ENCODE data around the gene SLCO1B1. TPM values are rescaled to one million over a fixed set of nuclear protein-coding genes. Genes with fewer than 3 reads are reported as not detected.

The SLCO1B1 gene
- total and polyA plus RNA-seq, 5 experiments from 2014 or later: not detected

GRCh38 chr12:21239866-21240265 lies 108.9 kb downstream of the SLCO1B1 start:
- H3K4me1 Mint-ChIP-seq: no peaks in the 10 kb centered on the region
- H3K9me3 Mint-ChIP-seq: peaks cover 0 to 2% (median 0%) of the 10 kb centered on the region in 9 donors
- peaks cover 3 to 30% (median 8%) of the 10 kb centered on the region in 5 donors for H3K27me3 Mint-ChIP-seq
- no peak for DNase-seq
- H3K4me3 Mint-ChIP-seq: no peak overlapping the region
- H3K27ac Mint-ChIP-seq: no peak overlapping the region
- no peaks in the 10 kb centered on the region for H3K36me3 Mint-ChIP-seq
- ATAC-seq: no peak
- POLR2A ChIA-PET: no interaction called here

DNA sequence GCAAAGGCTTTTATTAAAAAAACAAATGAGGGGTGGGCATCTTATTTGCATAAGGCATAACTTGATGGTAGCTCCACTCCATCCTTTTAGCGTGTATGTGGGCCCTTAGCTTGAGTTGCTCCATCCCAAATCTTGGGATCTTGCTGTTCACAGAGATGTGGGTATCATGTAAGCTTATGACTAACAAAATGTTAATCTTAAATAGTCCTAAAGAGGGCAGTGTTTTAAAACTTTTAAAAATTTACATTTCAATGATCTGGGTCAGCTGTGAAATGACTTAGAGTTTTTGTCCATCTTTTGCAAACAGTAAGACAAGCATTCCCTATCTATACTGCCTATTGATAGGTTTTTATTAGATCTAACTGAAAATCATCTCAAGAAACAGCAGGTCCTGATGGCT lies 117.7 kb downstream of the SLCO1B1 start:
- peak overlapping the region in 1 of 10 donors; percentile 35 for H3K27ac Mint-ChIP-seq
- H3K4me1 Mint-ChIP-seq: no peaks in the 10 kb centered on the region
- no peaks in the 10 kb centered on the region for H3K27me3 Mint-ChIP-seq
- no peak overlapping the region for H3K4me3 Mint-ChIP-seq
- H3K9me3 Mint-ChIP-seq: no peaks in the 10 kb centered on the region
- POLR2A ChIA-PET: no interaction called here
- H3K36me3 Mint-ChIP-seq: no peaks in the 10 kb centered on the region
- no peak for DNase-seq
- ATAC-seq: no peak

DNA sequence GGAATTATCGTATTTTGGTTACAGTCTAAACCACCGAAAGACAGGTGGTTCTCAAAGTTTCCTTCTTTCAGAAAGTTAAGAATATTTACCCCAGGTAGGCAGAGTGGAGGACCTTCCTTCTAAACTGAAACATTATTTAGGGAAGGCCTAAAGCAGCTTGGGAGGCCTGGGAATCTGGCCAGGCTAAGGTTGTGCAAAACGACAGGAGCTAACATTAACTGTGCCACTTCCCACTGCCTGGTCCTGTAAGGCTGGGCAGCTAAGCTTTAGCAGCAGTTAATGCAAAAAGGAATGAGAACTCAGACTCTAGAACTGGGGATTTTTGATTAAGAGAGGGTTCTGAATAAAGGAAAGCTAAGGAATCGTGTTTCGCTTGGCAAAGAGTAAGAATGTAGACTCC lies 121.1 kb downstream of the SLCO1B1 start:
- ATAC-seq (no peak), DNase-seq (no peak)
- no peaks in the 10 kb centered on the region for H3K4me1 Mint-ChIP-seq
- POLR2A ChIA-PET: no interaction called here
- no peak overlapping the region for H3K4me3 Mint-ChIP-seq
- no peaks in the 10 kb centered on the region for H3K36me3 Mint-ChIP-seq
- no peak overlapping the region for H3K27ac Mint-ChIP-seq
- no peaks in the 10 kb centered on the region for H3K27me3 Mint-ChIP-seq
- H3K9me3 Mint-ChIP-seq: peaks cover 0 to under 1% (median 0%) of the 10 kb centered on the region in 9 donors

DNA sequence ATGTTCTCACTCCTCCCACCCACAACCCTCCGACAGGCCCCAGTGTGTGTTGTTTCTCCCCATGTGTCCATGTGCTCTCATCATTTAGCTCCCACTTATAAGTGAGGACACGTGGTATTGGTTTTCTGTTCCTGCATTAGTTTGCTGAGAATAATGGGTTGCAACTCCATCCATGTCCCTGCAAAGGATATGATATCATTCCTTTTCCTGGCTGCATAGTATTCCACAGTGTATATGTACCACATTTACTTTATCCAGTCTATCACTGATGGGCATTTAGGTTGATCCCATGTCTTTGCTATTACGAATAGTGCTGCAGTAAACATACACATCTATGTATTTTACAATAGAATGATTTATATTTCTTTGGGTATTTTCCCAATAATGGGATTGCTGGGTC lies 126.2 kb downstream of the SLCO1B1 start:
- no peaks in the 10 kb centered on the region for H3K4me1 Mint-ChIP-seq
- DNase-seq: no peak
- no peak overlapping the region for H3K4me3 Mint-ChIP-seq
- ATAC-seq: no peak
- H3K27me3 Mint-ChIP-seq: peaks cover 0 to 6% (median under 1%) of the 10 kb centered on the region in 5 donors
- POLR2A ChIA-PET: no interaction called here
- peaks cover 0 to 26% (median 12%) of the 10 kb centered on the region in 9 donors for H3K9me3 Mint-ChIP-seq
- H3K36me3 Mint-ChIP-seq: no peaks in the 10 kb centered on the region
- H3K27ac Mint-ChIP-seq: no peak overlapping the region

- POLR2A ChIA-PET: no interaction called here
These were observed 133.2 kb downstream of the SLCO1B1 start for GRCh38 chr12:21264232-21264631.

GRCh38 chr12:21265932-21266331 lies 134.9 kb downstream of the SLCO1B1 start:
- Mint-ChIP-seq H3K27ac (no peak overlapping the region), H3K4me3 (no peak overlapping the region), H3K27me3 (peaks cover 5 to 23% (median 15%) of the 10 kb centered on the region in 5 donors), H3K4me1 (no peaks in the 10 kb centered on the region), H3K36me3 (peaks cover 0 to 8% (median 0%) of the 10 kb centered on the region in 3 donors), H3K9me3 (peaks cover 3 to 18% (median 9%) of the 10 kb centered on the region in 9 donors)
- DNase-seq: no peak
- POLR2A ChIA-PET: no interaction called here
- no peak for ATAC-seq

More at GRCh38 chr12:21264232-21264631, 133.2 kb downstream of the SLCO1B1 start:
- peaks cover 5 to 29% (median 12%) of the 10 kb centered on the region in 9 donors for H3K9me3 Mint-ChIP-seq
- no peaks in the 10 kb centered on the region for H3K4me1 Mint-ChIP-seq
- no peak overlapping the region for H3K27ac Mint-ChIP-seq
- peaks cover 5 to 23% (median 15%) of the 10 kb centered on the region in 5 donors for H3K27me3 Mint-ChIP-seq
- H3K36me3 Mint-ChIP-seq: peaks cover 0 to 8% (median 0%) of the 10 kb centered on the region in 3 donors
- no peak for ATAC-seq
- no peak overlapping the region for H3K4me3 Mint-ChIP-seq
- DNase-seq: no peak

DNA sequence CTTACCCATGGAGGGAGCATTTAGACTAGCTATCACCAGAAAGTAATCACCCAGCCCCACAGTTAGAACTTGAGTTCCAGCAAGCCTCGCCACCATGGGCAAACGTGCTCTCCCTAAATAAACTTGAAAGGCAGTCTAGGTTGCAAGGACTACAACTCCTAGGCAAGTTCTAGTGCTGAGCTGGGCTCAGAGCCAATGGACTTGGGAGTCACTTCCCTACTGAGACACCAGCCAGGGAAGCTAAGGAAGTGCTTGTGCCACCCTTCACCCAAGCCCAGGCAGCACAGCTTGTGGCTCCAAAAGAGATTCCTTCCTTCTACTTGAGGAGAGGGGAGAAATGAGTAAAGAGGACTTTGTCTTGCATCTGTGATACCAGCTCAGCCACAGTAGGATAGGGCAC lies 145.8 kb downstream of the SLCO1B1 start:
- Mint-ChIP-seq H3K4me1 (no peaks in the 10 kb centered on the region), H3K27ac (no peak overlapping the region), H3K4me3 (no peak overlapping the region), H3K36me3 (no peaks in the 10 kb centered on the region), H3K27me3 (peaks cover 7 to 55% (median 24%) of the 10 kb centered on the region in 5 donors), H3K9me3 (peaks cover 0 to 3% (median 0%) of the 10 kb centered on the region in 9 donors)
- ATAC-seq: no peak
- no peak for DNase-seq
- POLR2A ChIA-PET: no interaction called here

Other genes with a start within 250 kb of the SLCO1B1 start
- gene SLCO1A2, start 203.7 kb downstream of the SLCO1B1 start, total RNA-seq: under 1 TPM; 0.05 to 0.34 TPM
- under 1 TPM in 1 of 3 donors, not detected in 2; 0.07 TPM for gene SLCO1A2, start 203.7 kb downstream of the SLCO1B1 start, polyA plus RNA-seq
- gene IAPP, start 241.7 kb downstream of the SLCO1B1 start, total RNA-seq: not detected
- not detected for gene IAPP, start 241.7 kb downstream of the SLCO1B1 start, polyA plus RNA-seq

Measured in naive thymus-derived CD8-positive, alpha-beta T cell (primary cell).